ENCODE measurements around the gene SLC35B2. TPM values are rescaled to one million over a fixed set of nuclear protein-coding genes. Genes with fewer than 3 reads are reported as not detected.
A peak's percentile ranks its signal among the peaks of the same experiment; 100 is the strongest.

The SLC35B2 gene
- total RNA-seq, 2 donors from 2014 or later: 23.1 to 28.9 TPM

DNA sequence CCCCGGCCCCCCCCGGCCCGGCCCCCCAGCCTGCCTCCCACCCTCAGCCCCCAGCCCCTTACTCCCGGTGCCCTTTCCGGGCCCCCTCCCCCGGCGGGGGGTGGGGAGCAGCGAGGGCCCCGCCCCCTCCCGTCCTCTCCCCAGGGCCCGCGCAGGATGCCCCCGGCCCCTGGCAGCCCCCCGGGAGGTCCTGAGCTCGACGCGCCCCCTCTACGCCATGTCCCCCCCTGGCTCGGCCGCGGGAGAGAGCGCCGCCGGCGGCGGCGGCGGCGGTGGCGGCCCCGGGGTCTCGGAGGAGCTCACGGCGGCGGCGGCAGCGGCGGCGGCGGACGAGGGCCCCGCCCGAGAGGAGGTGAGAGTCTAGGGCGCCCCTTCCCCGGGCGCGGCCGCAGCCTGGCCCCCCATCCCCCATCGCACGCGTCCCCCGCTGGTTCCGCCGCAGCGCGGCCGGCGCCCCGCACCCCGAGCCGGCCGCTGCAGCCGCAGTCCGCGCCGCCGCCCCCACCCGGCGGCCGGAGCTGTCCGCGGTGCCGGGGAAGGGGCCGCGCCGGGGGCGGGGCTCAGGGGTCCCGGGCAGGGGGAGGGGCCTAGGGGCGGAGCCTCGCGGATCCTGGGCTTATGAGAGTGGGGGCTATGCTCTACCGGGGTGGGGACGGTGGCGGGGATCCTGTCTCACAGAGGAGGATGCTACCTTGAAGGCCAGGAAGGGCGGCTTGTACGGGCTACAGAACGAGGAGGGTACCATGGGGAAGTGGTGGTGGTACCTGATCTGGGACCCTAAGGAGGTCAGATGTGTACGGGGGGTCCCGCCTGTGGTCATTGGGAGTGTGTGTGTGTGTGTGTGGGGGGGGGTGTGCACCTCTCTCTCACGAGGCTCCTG, 13.4 kb upstream of the SLC35B2 start:
- intact Hi-C loops (cut with DNase I): no loop called here
- no peak for DNase-seq (ENCODE audit: low spot score)

DNA sequence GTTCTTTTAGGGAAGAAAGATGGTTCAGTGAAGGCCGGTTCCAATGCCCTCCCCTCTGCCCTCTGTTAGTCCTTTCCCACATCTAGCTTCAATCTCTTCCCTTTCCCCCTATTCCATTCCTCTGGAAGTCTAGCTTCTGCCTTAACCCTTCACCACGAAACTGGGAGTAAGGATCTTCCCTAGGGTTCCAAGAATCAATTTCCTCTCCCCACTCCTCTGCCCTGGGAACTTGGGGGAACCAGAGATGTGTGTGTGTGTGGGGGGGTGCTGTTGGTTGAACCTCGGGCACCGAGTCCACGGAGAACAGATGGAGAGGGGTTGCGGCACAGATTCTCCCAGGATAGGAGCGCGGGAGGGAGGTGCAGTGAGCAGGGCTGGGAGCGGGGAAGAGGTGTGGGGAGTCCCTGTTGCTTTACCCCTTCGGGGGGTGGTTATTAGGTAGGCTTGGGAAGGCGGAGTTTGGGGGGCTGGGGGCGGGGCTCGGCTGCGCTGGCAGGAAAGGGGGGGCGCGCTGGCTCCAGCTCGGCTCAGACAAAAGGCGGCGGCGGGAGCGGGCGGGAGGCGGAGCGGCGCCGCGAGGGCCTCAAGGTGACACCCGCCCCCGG, 12.7 kb upstream of the SLC35B2 start, which contains the start of gene TMEM151B:
Gene TMEM151B, plus strand, starts transcription at position 530 of the 605 bp plus-strand sequence. CDS start 293 bp downstream, outside the sequence.
- DNase-seq (ENCODE audit: low spot score): no peak

DNA sequence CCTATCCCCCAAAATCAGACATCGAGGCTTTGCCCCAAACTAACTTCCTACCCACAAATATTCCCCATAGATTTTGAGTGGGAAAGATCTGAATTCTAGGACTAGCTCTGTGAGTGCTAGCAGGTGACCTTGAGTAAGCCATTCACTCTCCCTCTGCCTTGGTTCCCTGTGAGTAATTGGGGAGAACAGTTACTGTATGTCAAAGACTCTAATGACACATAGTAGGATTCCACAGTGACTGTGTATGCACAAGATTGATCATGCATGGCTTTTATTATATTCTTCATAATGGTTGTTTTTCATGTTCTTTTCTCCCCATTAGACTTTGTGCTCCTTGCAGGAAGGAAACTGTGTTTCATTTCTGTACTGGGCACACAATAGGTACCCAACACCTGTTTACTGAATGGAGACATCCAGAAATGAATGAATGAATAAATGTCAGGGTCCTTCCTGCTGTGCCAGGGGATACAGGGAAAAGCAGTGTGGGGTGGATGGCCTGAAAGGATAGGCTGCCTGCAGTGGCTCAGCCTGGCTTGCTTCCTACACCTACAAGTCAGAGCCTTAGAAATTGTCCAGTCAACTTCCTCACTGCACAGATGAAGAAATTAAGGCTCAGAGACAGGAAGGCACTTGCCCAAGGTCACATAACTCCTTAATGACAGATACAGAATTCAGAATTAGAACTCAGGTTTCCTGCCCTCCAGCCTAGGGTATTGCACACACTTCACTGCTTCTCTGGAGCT, 12.0 kb upstream of the SLC35B2 start:
- intact Hi-C loops (cut with DNase I): loop anchor here in 1 of 2 donors (5.0 kb wide), 1 partner anchor 68 kb away; no protein-coding TSS in a partner anchor
- no peak for DNase-seq (ENCODE audit: low spot score)

More for the DNA sequence above, 12.7 kb upstream of the SLC35B2 start, which contains the start of gene TMEM151B:
- intact Hi-C loops (cut with DNase I): loop anchor here in 1 of 2 donors (5.0 kb wide), 1 partner anchor 67 kb away; no protein-coding TSS in a partner anchor

DNA sequence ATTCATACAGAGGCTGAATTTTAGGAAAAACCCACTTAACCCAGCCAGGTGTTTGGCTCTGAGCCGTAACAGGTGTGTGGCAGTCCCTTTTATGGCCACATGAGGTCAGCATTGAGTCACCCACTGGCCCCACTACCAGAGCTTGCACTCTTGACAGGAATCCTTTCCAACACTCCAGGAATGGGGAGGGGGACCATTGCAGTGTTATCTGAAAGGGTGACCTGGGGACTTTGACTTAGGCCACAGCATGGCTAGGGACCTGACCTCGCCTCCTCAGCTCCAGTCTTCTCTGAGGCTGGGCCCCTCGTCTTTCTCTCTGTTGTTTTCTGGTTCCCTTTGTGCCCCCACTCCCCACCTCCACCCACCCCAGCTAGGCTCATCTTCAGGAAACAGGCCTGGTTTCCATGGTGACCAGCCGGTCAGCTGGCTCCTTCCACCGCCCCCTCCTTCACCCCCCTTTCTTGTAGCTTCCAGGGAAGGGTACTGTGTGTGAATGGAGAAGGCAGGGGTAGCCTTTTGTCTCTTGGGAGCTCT, 10.8 kb upstream of the SLC35B2 start:
- intact Hi-C loops (cut with DNase I): loop anchor here in 1 of 2 donors (5.0 kb wide), 1 partner anchor 69 kb away; no protein-coding TSS in a partner anchor
- no peak for DNase-seq (ENCODE audit: low spot score)

DNA sequence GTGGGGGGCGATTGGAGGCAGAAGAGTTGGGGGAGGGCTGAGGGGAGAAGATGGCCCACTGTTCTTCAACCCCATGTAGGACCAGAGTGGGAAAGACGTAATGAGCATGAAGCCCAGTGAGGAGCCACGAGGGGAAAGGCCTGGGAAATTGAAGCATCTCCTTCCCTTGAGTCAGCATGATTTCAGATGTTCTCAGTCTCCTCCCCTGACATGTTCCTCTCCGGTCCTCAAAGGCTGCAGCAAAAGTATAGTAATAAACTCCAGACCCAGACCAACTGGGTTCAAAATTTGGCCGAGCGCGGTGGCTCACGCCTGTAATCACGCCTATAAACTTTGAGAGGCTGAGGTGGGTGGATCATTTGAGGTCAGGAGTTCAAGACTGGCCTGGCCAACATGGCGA, 9.9 kb upstream of the SLC35B2 start:
- intact Hi-C loops (cut with DNase I): loop anchor here in 1 of 2 donors (5.0 kb wide), 1 partner anchor 70 kb away; no protein-coding TSS in a partner anchor
- no peak for DNase-seq (ENCODE audit: low spot score)

DNA sequence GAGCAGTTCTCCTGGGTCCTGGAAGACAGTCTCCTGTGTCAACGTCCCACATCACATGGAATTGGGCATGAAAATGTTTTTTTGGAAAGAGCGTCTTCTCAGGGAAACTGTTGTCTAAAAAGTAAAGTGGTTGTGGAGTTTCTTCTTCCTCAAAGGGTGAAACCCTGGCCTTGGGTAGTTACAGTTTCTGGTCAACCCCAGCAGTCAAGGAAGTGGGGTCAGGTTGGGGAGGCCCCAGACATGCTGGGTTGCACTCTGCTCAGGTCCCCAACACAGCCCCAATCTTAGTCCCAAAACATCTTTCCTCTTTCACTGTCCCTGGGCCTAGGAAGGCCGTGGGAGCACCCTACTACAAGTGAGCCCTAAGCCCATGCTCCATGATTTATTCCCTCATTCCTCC, 9.0 kb upstream of the SLC35B2 start:
- intact Hi-C loops (cut with DNase I): loop anchor here (1.0 to 5.0 kb wide), 2 partner anchors 40 to 71 kb away; no protein-coding TSS in a partner anchor
- DNase-seq (ENCODE audit: low spot score): no peak

DNA sequence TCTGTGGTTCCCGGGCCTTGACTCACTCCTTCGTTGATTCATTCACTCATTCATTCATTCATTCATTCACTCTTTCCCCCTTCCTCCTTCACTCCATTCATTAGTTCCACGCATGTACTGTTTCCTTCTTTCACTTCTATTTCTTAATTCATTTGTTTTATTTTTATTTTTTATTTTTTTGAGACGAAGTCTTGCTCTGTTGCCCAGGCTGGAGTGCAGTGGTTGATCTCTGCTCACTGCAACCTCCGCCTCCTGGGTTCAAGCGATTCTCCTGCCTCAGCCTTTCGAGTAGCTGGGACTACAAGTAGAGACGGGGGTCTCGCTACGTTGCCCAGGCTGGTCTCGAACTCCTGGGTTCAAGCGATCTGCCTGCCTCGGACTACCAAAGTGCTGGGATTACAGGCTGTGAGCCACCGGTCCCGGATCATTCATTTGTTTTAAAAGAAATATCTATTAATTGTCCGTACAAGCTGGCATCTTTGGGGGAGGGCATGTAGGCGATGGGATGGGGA, 8.4 kb upstream of the SLC35B2 start:
- no peak for DNase-seq (ENCODE audit: low spot score)
- intact Hi-C loops (cut with DNase I): loop anchor here (1.0 to 5.0 kb wide), 2 partner anchors 39 to 72 kb away; no protein-coding TSS in a partner anchor

DNA sequence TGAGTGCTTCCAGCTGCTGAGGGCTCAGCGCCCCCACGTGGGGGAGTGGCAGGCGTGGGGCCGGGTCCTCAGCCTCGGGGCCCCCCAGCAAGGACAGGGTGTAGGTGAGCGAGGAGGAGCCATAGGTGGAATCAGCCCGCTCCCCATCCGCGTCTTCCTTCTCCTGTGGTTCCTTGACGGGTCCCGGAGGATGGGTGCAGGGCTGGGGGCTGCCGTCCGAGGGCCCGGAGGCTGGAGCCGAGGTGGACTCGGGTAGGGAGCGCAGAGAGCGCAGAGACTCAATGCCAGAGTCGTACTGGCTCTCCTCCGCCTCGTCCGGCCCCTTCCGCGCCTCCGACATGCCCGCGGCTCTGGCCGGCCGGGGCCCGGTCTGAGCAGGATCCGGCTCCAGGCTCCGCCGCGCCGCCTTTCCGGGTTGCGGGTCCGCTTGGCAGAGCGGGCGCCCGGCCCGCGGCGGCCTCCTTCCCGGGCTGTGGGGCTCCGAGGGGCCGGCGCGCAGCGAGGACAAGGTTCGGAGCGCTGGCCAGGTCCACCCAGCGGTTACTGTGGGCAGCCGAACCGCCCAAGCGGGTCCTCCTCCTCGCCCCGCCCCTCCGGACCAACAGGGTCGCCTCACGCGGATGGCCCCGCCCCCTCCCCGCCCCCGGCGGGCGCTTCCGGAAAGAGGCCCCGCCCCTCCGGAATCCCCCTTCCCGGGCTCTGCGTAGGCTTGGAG, 7.8 kb upstream of the SLC35B2 start, which contains the start of gene NFKBIE:
Gene NFKBIE, minus strand, starts transcription at position 545 of the 715 bp plus-strand sequence. Its CDS starts 205 bp downstream, at position 340.
- intact Hi-C loops (cut with DNase I): loop anchor here in 1 of 2 donors (5.0 kb wide), 1 partner anchor 72 kb away; no protein-coding TSS in a partner anchor
- peak; percentile 98 for DNase-seq (ENCODE audit: low spot score)

DNA sequence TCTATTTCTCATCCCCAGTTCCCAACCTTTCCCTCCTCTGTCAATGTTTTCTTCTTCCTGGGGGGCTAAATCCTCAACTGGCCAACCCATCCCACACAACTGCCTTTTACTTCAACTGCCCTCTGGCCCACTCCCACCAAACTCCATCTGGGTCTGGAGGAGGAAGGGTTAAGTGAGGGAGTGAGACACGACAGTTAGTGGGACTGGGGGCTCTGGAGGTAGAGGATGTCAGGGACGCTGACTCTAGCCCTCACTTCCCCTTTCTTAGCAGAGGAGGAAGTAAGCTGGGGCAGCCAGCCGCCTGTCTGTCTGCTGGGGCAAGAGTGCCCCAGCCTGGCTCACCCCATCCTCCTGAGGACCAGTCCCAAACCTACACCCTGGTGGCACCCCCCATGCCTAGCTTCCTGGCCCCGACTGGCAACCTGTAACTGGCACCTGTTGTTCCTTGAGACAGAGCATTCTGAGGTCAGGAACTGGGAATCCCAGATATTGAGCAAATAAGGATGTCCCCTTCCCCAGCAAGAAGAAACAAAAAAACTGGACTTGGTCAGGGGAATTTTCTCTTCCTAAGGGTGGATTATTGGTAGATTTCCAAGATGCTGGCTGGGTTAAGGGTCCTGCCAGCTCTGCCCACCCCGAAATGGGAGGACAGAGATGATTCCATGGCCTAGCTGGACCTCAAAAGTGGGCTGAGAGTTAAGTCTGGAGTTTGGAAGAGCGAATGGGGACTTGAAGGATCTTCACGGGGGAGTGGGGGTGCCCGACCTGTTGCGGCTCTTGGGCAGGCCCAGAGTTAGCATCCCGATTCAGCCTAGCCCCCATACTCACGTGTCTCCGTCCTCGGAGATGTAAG, 7.1 kb upstream of the SLC35B2 start:
- DNase-seq (ENCODE audit: low spot score): peak; percentile 89
- intact Hi-C loops (cut with DNase I): loop anchor here in 1 of 2 donors (5.0 kb wide), 1 partner anchor 73 kb away; no protein-coding TSS in a partner anchor

DNA sequence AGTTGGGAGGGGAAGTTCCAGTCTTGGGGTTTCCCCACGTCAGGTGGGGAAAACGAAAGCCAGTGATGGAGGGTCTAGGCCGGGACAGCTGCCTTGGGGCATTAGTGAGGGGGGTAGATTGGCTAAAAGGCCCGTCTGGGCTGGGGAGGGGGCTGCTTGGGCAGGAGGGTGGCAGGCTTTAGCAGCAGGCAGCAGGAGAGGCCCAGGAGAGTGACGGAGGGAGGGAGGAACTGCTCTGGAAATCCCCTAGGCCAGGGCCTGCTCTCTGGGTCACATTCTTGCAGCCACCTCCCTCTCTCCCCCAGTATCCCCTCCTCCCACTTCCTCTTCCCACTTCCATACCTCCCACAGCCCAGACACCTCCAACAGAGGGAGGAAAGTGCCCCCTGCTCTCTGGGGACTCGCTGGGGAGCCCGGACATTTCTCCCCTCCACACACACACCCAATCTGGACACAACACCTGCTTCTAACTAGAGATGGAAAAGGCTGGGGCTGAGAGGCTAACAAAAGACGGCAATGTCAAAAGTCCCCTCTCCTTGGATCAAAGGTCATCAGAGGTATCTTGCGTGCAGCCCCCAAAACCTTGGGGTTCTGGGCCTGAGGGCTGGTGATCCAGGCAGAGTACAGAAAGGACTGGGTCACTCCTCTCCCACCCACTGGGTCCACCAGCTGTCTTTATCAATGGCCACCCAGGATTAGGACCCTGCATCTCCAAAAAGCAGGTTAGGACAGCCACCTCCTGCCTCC, 6.2 kb upstream of the SLC35B2 start:
- DNase-seq (ENCODE audit: low spot score): peak; percentile 74
- intact Hi-C loops (cut with DNase I): no loop called here

DNA sequence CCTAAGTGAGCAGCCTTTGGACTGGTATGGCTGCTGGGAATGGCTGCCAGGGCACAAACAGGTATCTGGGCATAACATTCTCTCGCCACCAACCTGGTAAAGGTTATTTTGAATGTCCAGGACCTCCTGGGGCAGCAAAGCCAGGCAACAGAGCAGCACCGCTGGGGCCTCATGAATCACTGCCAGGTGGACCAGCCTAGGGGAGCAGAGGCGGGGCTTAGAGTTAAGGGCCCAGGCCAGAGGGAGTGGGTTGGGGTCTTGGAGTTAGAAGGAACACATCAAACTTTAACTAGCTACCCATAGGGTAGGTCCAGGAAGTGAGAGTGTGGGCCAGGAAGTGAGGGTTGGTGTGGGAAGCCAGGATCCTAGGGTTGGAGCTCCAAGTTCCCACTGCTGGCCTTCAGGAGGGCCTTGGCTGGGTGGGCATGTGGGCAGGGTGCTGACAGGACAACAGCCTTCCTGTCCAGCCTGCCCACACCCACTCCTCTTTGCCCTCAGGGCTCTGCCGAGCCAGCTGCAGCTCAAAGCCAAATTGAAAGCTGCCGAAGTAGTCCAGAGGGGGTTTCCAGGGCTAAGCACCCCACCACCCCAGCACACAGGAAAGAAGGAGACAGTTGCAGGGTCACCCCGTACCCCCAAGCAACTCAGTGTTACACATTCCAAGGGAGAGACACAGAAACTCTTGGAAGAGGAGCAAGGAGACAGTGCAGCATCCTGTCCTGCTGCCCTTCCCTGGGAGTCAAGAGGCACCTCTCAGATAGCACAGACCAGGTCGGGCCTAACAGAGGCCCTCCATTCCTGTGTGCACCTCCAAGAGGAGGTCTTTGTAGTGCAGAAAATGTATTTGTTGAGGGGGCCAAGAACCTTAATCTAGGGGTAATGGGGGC, 5.4 kb upstream of the SLC35B2 start:
- intact Hi-C loops (cut with DNase I): no loop called here

DNA sequence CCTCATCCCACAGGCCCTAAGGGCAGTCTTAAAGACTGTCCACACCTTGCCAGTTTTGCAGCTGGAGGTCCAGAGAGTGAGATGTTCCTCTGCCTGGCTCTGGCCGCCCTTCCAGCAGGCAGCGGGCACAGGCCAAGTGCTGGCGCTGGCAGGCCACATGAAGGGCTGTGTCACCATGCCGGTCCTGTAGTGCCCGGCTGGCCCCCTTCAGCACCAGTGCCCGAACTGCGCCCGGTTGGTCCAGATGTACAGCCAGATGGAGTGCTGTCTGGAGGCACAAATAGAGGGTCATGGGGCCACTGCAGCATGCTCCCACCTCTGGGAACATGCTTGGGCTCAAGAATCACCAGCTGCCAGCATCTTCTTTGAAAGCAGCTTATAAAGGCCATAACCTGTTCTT, 4.3 kb upstream of the SLC35B2 start:
- DNase-seq (ENCODE audit: low spot score): no peak
- intact Hi-C loops (cut with DNase I): no loop called here

More for the DNA sequence above, 5.4 kb upstream of the SLC35B2 start:
- peak; percentile 47 for DNase-seq (ENCODE audit: low spot score)

DNA sequence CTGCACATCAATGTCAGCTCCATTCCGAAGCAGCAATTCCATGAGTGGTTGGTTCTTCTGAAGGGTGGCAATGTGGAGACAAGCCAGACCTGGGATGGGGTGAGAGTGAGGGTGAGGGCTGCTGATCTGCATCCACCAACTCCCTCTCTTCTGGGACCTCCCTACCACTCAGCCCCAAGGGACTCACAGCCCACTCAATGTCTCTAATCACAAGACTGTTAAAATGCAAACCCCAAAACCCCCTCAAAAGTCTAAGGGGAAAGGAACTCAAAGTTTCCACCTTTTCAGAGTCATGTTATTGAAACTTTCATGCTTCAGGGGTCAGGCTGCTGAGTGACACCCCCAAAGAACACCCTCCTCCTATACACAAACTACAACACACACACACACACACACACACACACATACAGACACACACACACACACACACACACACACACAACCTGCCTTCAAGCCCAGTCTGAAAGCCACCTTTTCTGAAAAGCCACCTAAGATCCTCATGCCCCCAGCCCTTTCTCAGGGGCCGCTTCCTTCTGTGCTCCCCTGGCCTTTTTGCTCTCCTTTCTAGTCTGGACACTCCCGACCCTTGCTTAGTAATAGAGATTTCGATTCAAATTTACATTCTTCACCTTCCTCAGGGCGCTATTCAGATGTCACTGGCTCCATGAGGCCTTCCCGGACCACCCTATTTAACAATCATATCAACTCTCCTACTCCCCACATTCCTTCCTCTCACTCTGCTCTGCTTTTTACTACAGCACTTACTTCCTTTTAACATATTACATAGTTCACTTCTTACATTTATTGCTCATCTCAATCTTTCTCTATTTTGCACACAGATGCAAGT, 3.3 kb upstream of the SLC35B2 start:
- no peak for DNase-seq (ENCODE audit: low spot score)
- intact Hi-C loops (cut with DNase I): no loop called here

DNA sequence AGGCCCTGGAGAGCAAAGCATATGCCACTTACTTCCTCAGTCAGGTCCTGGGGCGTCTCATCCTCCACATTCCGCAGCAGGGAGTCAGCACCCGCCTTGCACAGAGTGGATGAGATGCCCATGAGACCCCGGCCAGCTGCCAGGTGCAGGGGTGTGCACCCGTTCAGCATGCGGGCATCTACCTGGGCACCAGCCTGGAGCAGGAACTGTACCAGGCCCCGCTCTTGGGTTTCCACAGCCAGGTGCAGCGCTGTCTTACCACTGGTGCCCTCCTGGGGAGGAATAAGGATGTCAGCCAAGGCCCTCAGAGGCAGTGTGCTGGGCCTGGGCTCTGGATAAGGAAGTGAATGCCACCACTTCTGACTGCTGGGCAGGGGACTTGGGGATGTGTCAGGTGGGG, 2.7 kb upstream of the SLC35B2 start:
- DNase-seq (ENCODE audit: low spot score): no peak
- intact Hi-C loops (cut with DNase I): no loop called here

DNA sequence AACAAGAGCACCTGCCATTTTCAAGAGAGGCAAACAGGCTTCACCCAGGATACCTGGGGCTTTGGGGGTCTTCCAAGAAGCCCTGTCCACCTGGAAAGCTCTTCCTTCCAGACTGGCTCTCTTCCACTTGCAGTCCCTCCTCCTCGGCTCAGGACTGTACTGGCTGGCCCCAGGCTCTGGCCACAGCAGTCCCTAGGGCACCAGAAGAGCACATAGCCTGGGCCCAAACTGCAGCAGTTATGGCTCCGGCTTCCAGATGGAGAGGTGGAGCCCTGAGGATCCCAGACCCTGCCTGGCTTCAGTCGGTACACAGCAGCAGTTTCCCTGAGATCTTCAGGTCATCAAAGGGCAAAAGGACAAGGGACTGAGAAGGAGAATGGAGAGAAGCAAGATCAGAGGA, 1.6 kb upstream of the SLC35B2 start:
- intact Hi-C loops (cut with DNase I): no loop called here
- DNase-seq (ENCODE audit: low spot score): no peak
